GM19463 (cell line): Measurements from ENCODE around the gene DMRT1.

Source experiments
- ATAC-seq: cut with Tn5 transposase; IDR thresholded peaks from one replicate; pipeline ENCODE4 v1.9.1; 2021; ENCODE audit warnings: mild to moderate bottlenecking, moderate library complexity; ENCODE audit not compliant: unreplicated experiment

The DMRT1 gene

GRCh38 chr9:841371-842209, at the start of gene DMRT1:
DMRT1 (plus strand) TSS chr9:841697; CDS start chr9:841839, 142 bp downstream.
- no peak for ATAC-seq

- ATAC-seq, result no peak
Measured at GRCh38 chr9:792331-793260, 48.9 kb upstream of the DMRT1 start.

GRCh38 chr9:794386-794785, 47.1 kb upstream of the DMRT1 start:
- no peak for ATAC-seq

- no peak for ATAC-seq
Measured at GRCh38 chr9:795869-796268, 45.6 kb upstream of the DMRT1 start.

GRCh38 chr9:800591-801150, 40.8 kb upstream of the DMRT1 start:
- ATAC-seq, result no peak

GRCh38 chr9:801399-802071, 40.0 kb upstream of the DMRT1 start:
- ATAC-seq, result no peak

GRCh38 chr9:804026-804425, 37.5 kb upstream of the DMRT1 start:
- no peak for ATAC-seq

- ATAC-seq, result no peak
Measured at GRCh38 chr9:805151-805550, 36.3 kb upstream of the DMRT1 start.

GRCh38 chr9:806285-807156, 35.0 kb upstream of the DMRT1 start:
- ATAC-seq, result no peak

- no peak for ATAC-seq
Measured at GRCh38 chr9:811106-811531, 30.4 kb upstream of the DMRT1 start.

GRCh38 chr9:818958-819357, 22.5 kb upstream of the DMRT1 start:
- no peak for ATAC-seq

- no peak for ATAC-seq
Measured at GRCh38 chr9:826500-827280, 14.8 kb upstream of the DMRT1 start.

- ATAC-seq, result no peak
Measured at GRCh38 chr9:840343-840742, 1.2 kb upstream of the DMRT1 start.

- no peak for ATAC-seq
Measured at GRCh38 chr9:842635-843426, 1.3 kb downstream of the DMRT1 start.

- no peak for ATAC-seq
Measured at GRCh38 chr9:843427-843785, 1.9 kb downstream of the DMRT1 start.

GRCh38 chr9:846852-847251, 5.4 kb downstream of the DMRT1 start:
- no peak for ATAC-seq

GRCh38 chr9:847505-847904, 6.0 kb downstream of the DMRT1 start:
- no peak for ATAC-seq

GRCh38 chr9:849431-849830, 7.9 kb downstream of the DMRT1 start:
- ATAC-seq, result no peak
